GM20000 (cell line): ENCODE measurements around the gene PPARA.

Experiments
- DNase-seq: peaks from one replicate; pipeline ENCODE4 v3.0.0; 2012; ENCODE audit warnings: low spot score
- TF ChIP-seq, protein P1 (sequence below): IDR thresholded peaks from 2 replicates; pipeline ENCODE4 v1.5.1; 2012; ENCODE audit warnings: mild to moderate bottlenecking, control low read depth; ENCODE audit errors: extremely low read depth, missing control alignments

The PPARA gene

DNA sequence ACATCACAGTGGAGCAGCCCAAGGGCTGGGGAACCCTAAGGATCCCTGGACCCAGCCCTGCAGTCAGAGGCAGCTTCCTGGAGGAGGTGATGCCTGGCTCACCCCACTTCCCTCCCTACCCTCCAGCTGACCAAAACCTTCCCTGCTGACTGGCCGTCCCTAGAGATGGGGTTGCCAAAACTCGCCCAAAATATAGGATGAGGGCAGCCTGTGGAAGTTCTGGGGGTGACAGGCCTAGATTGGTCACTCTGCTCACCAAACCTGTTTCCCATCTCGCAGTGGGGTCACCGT is 35.0 kb upstream of the PPARA start:
- DNase-seq, result no peak
- TF ChIP-seq, protein P1, sequence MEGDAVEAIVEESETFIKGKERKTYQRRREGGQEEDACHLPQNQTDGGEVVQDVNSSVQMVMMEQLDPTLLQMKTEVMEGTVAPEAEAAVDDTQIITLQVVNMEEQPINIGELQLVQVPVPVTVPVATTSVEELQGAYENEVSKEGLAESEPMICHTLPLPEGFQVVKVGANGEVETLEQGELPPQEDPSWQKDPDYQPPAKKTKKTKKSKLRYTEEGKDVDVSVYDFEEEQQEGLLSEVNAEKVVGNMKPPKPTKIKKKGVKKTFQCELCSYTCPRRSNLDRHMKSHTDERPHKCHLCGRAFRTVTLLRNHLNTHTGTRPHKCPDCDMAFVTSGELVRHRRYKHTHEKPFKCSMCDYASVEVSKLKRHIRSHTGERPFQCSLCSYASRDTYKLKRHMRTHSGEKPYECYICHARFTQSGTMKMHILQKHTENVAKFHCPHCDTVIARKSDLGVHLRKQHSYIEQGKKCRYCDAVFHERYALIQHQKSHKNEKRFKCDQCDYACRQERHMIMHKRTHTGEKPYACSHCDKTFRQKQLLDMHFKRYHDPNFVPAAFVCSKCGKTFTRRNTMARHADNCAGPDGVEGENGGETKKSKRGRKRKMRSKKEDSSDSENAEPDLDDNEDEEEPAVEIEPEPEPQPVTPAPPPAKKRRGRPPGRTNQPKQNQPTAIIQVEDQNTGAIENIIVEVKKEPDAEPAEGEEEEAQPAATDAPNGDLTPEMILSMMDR, result no peak

- TF ChIP-seq, protein P1, result no peak
- DNase-seq, result no peak
Observed at GRCh38 chr22:46115755-46116490, 34.4 kb upstream of the PPARA start.

GRCh38 chr22:46116491-46116958 is 33.8 kb upstream of the PPARA start:
- DNase-seq, result peak; percentile 97
- TF ChIP-seq, protein P1, result peak; percentile 79

DNA sequence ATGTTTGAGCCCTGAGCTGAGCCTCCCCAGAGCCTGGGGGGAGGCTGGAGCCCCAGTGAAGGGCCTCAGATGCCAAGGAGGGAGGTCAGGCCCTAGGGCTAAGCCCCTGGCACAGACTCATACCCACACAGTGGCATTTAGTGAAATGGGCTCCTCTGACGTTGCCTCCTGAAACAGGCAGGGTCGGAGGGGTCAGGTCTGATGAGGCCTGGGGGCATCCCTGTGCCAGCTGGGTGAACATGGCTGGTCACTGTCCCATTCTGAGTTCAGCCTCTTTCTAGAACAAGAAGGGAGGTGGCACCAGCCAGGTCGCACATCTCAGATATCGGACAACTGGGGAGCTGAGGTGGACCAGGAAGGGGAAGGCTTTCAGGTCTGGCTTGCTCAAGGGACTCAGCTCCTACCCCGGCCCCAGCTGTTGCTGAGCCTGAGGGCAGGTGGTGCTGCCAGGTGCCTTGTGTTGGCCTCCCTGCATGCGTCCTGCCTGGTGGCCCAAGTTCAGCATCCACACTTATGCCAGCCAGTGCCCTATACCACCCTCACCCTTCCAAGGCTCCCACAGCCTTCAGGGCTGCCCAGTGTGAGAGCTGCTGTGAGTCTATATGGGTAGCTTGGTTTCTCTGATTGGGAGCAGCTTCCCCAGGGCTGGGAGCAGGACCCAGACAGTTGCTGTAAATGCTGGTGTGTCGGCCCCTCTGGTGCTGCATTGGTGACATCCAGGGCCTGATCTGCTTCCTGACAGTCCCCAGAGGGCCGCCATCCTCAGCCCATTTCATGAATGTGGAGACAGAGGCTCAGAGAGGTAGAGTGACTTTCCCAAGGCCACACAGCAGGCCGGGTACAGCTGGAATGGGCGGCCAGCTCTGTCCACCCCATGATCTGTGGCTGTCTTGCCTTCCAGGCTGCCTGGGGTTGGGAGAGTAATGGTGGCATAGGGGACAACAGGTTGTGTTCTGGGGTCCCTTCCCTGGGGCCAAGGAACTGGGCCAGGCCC is 32.8 kb upstream of the PPARA start:
- DNase-seq, result no peak
- TF ChIP-seq, protein P1, result no peak

DNA sequence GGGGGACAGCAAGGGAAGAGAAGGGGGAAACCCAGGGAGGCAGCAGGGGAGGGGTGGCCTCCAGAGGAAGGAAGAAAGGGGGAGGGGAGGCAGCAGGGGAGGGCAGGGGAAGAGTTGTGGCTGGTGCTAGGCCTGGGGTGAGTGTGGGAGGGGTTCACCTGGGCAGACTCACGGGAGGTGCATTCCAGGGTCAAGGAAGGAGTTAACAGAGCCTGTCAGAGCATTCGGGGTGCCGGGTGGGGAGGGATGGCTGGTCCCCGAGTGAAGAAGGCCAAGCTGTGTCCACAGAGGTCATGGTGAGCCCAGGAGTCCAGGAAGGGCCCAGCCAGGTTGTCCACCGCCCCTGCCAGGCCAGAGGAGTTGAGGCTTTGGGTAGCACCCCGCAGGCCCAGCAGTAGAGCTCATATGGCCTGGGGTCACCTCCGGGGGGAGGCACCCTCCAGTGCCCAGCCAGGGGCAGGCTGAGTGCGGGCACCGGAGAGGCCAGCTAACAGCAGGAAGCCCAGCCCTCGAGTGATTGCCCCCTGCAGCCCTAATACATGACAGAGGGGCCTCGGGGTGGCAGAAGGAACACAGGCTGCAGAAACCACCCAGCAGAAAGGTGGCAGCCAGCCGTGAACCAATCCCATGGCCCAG is 31.1 kb upstream of the PPARA start:
- no peak for DNase-seq
- TF ChIP-seq, protein P1, result no peak

DNA sequence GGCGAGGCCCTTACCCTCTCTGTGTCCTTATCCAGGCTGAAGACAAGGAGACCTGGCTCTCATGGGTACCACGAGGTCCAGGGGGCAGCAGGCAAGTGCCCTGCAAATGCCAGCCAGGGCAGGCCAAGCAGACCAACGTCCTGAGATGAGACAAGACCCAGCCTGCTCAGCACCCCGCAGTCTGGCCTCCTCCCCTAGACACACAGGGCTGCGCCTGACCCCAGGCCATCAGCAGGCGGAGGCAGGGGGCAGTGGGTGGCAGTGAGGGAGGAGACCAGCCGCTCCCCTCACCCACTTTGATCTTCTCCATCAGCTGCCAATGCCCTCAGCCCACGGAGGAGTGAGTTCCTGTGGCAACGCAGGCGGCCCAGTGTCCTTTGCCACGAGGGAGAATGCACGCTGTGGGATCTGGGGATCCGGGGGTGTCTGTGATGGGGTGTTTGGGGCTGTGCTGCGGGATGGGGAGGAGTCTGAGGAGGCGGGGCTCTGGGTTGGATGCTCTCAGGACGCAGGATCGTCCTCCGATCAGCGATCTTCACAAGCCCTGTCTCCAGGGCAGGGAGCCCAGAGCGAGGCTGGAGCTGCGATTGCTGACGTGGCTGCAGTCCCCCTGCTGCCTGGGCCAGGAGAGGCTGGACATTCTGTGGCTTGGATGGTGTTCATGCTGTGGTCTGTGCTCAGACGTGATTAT is 30.5 kb upstream of the PPARA start:
- TF ChIP-seq, protein P1, result no peak
- DNase-seq, result no peak
